Effector memory CD4-positive, alpha-beta T cell (primary cell): ENCODE data around the gene F10.

ENCODE experiments used
- DNase-seq, 3 donors: peaks; one replicate each; pipeline ENCODE4 v3.0.0-alpha.2; 2020
- H3K27ac ChIP-seq: 2 replicates; pipeline ENCODE4 v1.7.0; 2013; ENCODE audit warnings: mild to moderate bottlenecking, low read length, moderate library complexity; ENCODE audit not compliant: insufficient read depth, poor library complexity, severe bottlenecking
- H3K27me3 ChIP-seq: replicated peaks from 2 replicates; pipeline ENCODE4 v1.7.0; 2013; ENCODE audit warnings: mild to moderate bottlenecking, low read length; ENCODE audit not compliant: insufficient read depth, control insufficient read depth, poor library complexity, severe bottlenecking
- H3K36me3 ChIP-seq: 2 replicates; pipeline ENCODE4 v1.7.0; 2013; ENCODE audit warnings: mild to moderate bottlenecking, low read length, moderate library complexity; ENCODE audit not compliant: control insufficient read depth, insufficient read depth
- H3K4me1 ChIP-seq: 2 replicates; pipeline ENCODE4 v1.7.0; 2013; ENCODE audit warnings: low read length, mild to moderate bottlenecking; ENCODE audit not compliant: control insufficient read depth, insufficient read depth, poor library complexity, severe bottlenecking
- H3K4me3 ChIP-seq: 2 replicates; pipeline ENCODE4 v1.7.0; 2013; ENCODE audit warnings: low read length, low read depth, mild to moderate bottlenecking; ENCODE audit not compliant: insufficient read depth, poor library complexity, severe bottlenecking
- H3K9me3 ChIP-seq: 2 replicates; pipeline ENCODE4 v1.7.0; 2013; ENCODE audit warnings: mild to moderate bottlenecking, low read length, moderate library complexity; ENCODE audit not compliant: control insufficient read depth

F10 gene

GRCh38 chr13:113139577-113139976 lies 17.0 kb downstream of the F10 start:
- no peak overlapping the region for H3K4me3 ChIP-seq
- DNase-seq = no peak
- no peak overlapping the region for H3K27ac ChIP-seq
- no peaks in the 10 kb centered on the region for H3K36me3 ChIP-seq
- H3K4me1 ChIP-seq = no peaks in the 10 kb centered on the region
- no peaks in the 10 kb centered on the region for H3K27me3 ChIP-seq
- no peaks in the 10 kb centered on the region for H3K9me3 ChIP-seq

GRCh38 chr13:113140677-113141600 lies 18.3 kb downstream of the F10 start:
- no peak for DNase-seq
- H3K4me1 ChIP-seq = no peaks in the 10 kb centered on the region
- no peak overlapping the region for H3K27ac ChIP-seq
- H3K27me3 ChIP-seq = no peaks in the 10 kb centered on the region
- no peak overlapping the region for H3K4me3 ChIP-seq
- H3K9me3 ChIP-seq = no peaks in the 10 kb centered on the region
- H3K36me3 ChIP-seq = no peaks in the 10 kb centered on the region

- no peak for DNase-seq
- Histone ChIP-seq H3K4me1 (no peaks in the 10 kb centered on the region), H3K27me3 (no peaks in the 10 kb centered on the region), H3K36me3 (no peaks in the 10 kb centered on the region), H3K9me3 (no peaks in the 10 kb centered on the region), H3K27ac (no peak overlapping the region), H3K4me3 (no peak overlapping the region)
These were observed 19.0 kb downstream of the F10 start for GRCh38 chr13:113141601-113141970.

- no peak for DNase-seq
- no peaks in the 10 kb centered on the region for H3K4me1 ChIP-seq
These were observed 20.3 kb downstream of the F10 start for GRCh38 chr13:113142876-113143275.

GRCh38 chr13:113143466-113144254 lies 21.1 kb downstream of the F10 start:
- Histone ChIP-seq H3K4me3 (no peak overlapping the region), H3K27ac (no peak overlapping the region), H3K4me1 (no peaks in the 10 kb centered on the region), H3K27me3 (no peaks in the 10 kb centered on the region), H3K36me3 (no peaks in the 10 kb centered on the region), H3K9me3 (no peaks in the 10 kb centered on the region)
- DNase-seq = no peak

More at GRCh38 chr13:113142876-113143275, 20.3 kb downstream of the F10 start:
- Histone ChIP-seq H3K27ac (no peak overlapping the region), H3K36me3 (no peaks in the 10 kb centered on the region), H3K27me3 (no peaks in the 10 kb centered on the region), H3K4me3 (no peak overlapping the region), H3K9me3 (no peaks in the 10 kb centered on the region)

- H3K27me3 ChIP-seq = no peaks in the 10 kb centered on the region
- no peak for DNase-seq
- H3K27ac ChIP-seq = no peak overlapping the region
- no peaks in the 10 kb centered on the region for H3K9me3 ChIP-seq
- no peaks in the 10 kb centered on the region for H3K36me3 ChIP-seq
- H3K4me1 ChIP-seq = no peaks in the 10 kb centered on the region
- no peak overlapping the region for H3K4me3 ChIP-seq
These were observed 21.6 kb downstream of the F10 start for GRCh38 chr13:113144255-113144629.

GRCh38 chr13:113145496-113145895 lies 22.9 kb downstream of the F10 start:
- Histone ChIP-seq H3K4me1 (no peaks in the 10 kb centered on the region), H3K27me3 (no peaks in the 10 kb centered on the region), H3K27ac (no peak overlapping the region), H3K9me3 (no peaks in the 10 kb centered on the region), H3K4me3 (no peak overlapping the region), H3K36me3 (no peaks in the 10 kb centered on the region)
- DNase-seq = no peak

GRCh38 chr13:113145911-113146598 lies 23.5 kb downstream of the F10 start:
- H3K27ac ChIP-seq = no peak overlapping the region
- no peak overlapping the region for H3K4me3 ChIP-seq
- no peak for DNase-seq
- no peaks in the 10 kb centered on the region for H3K4me1 ChIP-seq
- H3K36me3 ChIP-seq = no peaks in the 10 kb centered on the region
- no peaks in the 10 kb centered on the region for H3K27me3 ChIP-seq
- H3K9me3 ChIP-seq = no peaks in the 10 kb centered on the region

GRCh38 chr13:113146750-113147149 lies 24.2 kb downstream of the F10 start:
- Histone ChIP-seq H3K4me1 (no peaks in the 10 kb centered on the region), H3K27ac (no peak overlapping the region), H3K36me3 (no peaks in the 10 kb centered on the region), H3K27me3 (no peaks in the 10 kb centered on the region), H3K4me3 (no peak overlapping the region), H3K9me3 (no peaks in the 10 kb centered on the region)
- no peak for DNase-seq
